Cardiac fibroblast (primary cell): ENCODE data around the gene CHRNA9.

ENCODE experiments used
- DNase-seq, 2 donors: peaks; one replicate each; pipeline versions ENCODE4 v3.0.0 to v3.0.0-alpha.2; 2010; ENCODE audit warnings: low read depth in 2 of 2
- H3K4me3 ChIP-seq, 2 donors: replicated peaks in 1 of 2; 1 replicate in 1 of 2; 2 replicates in 1 of 2; pipeline ENCODE4 v1.5.1; 2011; ENCODE audit warnings: low read depth in 2 of 2, low read length in 2 of 2, mild to moderate bottlenecking in 2 of 2, moderate library complexity in 1 of 2
- TF ChIP-seq, protein P1 (sequence below): IDR thresholded peaks from one replicate; pipeline ENCODE4 v1.5.1; 2011; ENCODE audit warnings: low read depth, mild to moderate bottlenecking, low read length, inconsistent platforms

CHRNA9 gene

DNA sequence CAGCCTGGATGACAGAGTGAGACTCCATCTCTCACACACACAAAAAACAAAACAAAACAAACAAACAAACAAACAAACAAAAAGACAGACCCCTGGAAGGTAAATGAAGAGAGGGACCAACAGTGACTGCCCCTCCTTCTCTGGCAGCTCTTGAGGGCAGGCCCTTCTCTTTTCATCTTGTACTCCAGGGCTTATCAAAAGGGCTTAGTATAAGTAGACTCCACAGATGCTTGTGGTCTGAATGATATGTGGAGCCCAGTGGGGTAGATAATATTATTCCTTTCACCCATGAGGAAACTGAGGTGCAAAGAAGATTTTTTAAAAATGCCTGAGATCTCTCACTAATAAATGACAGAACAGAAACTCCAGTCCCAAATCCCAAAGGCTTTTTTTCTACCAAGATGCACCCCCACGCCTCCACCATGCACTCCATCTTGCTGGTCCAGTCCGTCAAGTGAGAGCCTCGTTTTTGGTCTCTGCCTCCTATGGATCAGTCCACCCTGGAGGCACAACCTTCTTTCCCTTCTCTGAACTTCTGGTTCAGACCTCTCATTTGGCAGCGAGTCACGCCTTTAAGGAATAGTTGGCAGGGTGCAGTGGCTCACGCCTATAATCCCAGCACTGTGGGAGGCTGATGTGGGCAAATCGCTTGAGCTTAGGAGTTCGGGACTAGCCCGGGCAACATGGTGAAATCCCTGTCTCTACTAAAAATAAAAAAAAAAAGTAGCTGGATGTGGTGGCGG lies 17.0 kb upstream of the CHRNA9 start:
- DNase-seq, result no peak
- no peak overlapping the region for H3K4me3 ChIP-seq
- TF ChIP-seq, protein P1, sequence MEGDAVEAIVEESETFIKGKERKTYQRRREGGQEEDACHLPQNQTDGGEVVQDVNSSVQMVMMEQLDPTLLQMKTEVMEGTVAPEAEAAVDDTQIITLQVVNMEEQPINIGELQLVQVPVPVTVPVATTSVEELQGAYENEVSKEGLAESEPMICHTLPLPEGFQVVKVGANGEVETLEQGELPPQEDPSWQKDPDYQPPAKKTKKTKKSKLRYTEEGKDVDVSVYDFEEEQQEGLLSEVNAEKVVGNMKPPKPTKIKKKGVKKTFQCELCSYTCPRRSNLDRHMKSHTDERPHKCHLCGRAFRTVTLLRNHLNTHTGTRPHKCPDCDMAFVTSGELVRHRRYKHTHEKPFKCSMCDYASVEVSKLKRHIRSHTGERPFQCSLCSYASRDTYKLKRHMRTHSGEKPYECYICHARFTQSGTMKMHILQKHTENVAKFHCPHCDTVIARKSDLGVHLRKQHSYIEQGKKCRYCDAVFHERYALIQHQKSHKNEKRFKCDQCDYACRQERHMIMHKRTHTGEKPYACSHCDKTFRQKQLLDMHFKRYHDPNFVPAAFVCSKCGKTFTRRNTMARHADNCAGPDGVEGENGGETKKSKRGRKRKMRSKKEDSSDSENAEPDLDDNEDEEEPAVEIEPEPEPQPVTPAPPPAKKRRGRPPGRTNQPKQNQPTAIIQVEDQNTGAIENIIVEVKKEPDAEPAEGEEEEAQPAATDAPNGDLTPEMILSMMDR, result no peak

GRCh38 chr4:40321574-40322275 lies 13.4 kb upstream of the CHRNA9 start:
- peak in 1 of 2 donors; percentile 65 for DNase-seq
- TF ChIP-seq, protein P1, result no peak
- H3K4me3 ChIP-seq, result no peak overlapping the region

DNA sequence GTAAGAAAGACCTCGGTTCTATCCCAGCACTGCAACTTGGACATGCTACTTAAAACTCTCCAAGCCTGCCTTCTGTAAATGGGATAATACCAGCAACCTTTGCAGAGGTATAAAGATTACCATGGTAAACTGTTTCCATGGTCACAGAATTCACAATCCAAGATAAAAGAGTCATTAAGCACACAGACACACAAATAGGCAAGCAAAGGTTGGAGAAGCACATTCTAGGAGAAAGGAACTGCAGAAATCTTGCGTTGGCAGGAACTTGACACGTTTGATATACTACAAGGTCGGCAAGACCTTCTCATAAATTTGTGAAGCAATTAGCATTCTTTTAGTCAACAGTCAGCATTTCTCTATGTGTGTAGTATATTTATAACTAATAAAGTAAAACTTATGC lies 12.3 kb upstream of the CHRNA9 start:
- no peak overlapping the region for H3K4me3 ChIP-seq

GRCh38 chr4:40323866-40324265 lies 11.3 kb upstream of the CHRNA9 start:
- H3K4me3 ChIP-seq, result no peak overlapping the region
- TF ChIP-seq, protein P1, result no peak
- DNase-seq, result no peak

More for the DNA sequence above, 12.3 kb upstream of the CHRNA9 start:
- DNase-seq, result peak in 1 of 2 donors; percentile 33
- TF ChIP-seq, protein P1, result no peak

- TF ChIP-seq, protein P1, result peak; percentile 88
- H3K4me3 ChIP-seq, result no peak overlapping the region
- peak; percentile 80 to 82 for DNase-seq
Measured at GRCh38 chr4:40325406-40326019, 9.6 kb upstream of the CHRNA9 start.

GRCh38 chr4:40327340-40327739 lies 7.8 kb upstream of the CHRNA9 start:
- TF ChIP-seq, protein P1, result no peak
- no peak overlapping the region for H3K4me3 ChIP-seq
- DNase-seq, result peak in 1 of 2 donors; percentile 27
